GM19023 (cell line): ENCODE results near the gene MKLN1.
"Not testable (repeated sequence)": the region's sequence is repeated elsewhere in the genome, so short reads cannot be mapped to it uniquely, and the experiment has no call there.

ENCODE experiments used
- ATAC-seq: cut with Tn5 transposase; IDR thresholded peaks from one replicate; pipeline ENCODE4 v1.9.1; 2021; ENCODE audit warnings: mild to moderate bottlenecking, moderate library complexity; ENCODE audit not compliant: unreplicated experiment

The MKLN1 gene

GRCh38 chr7:131513245-131514061, 185.8 kb downstream of the MKLN1 start:
- ATAC-seq = peak; percentile 82

- not testable (repeated sequence) for ATAC-seq
These were observed 187.8 kb downstream of the MKLN1 start for GRCh38 chr7:131515471-131515870.

- no peak for ATAC-seq
These were observed 189.7 kb downstream of the MKLN1 start for GRCh38 chr7:131517218-131517923.

- no peak for ATAC-seq
These were observed 190.9 kb downstream of the MKLN1 start for GRCh38 chr7:131518626-131519025.

GRCh38 chr7:131521651-131522163, 194.0 kb downstream of the MKLN1 start:
- ATAC-seq = no peak

- no peak for ATAC-seq
These were observed 194.8 kb downstream of the MKLN1 start for GRCh38 chr7:131522325-131522930.

GRCh38 chr7:131524115-131524514, 196.4 kb downstream of the MKLN1 start:
- no peak for ATAC-seq

- no peak for ATAC-seq
These were observed 197.0 kb downstream of the MKLN1 start for GRCh38 chr7:131524703-131525102.

- no peak for ATAC-seq
These were observed 198.1 kb downstream of the MKLN1 start for GRCh38 chr7:131525820-131526219.

GRCh38 chr7:131527456-131527855, 199.8 kb downstream of the MKLN1 start:
- no peak for ATAC-seq

GRCh38 chr7:131529179-131529578, 201.5 kb downstream of the MKLN1 start:
- ATAC-seq = no peak

- no peak for ATAC-seq
These were observed 201.9 kb downstream of the MKLN1 start for GRCh38 chr7:131529617-131530016.

GRCh38 chr7:131530137-131530536, 202.5 kb downstream of the MKLN1 start:
- ATAC-seq = no peak

GRCh38 chr7:131532570-131533091, 205.0 kb downstream of the MKLN1 start:
- ATAC-seq = no peak

- no peak for ATAC-seq
These were observed 205.5 kb downstream of the MKLN1 start for GRCh38 chr7:131533151-131533559.

- no peak for ATAC-seq
These were observed 206.2 kb downstream of the MKLN1 start for GRCh38 chr7:131533566-131534561.

GRCh38 chr7:131536361-131536849, 208.7 kb downstream of the MKLN1 start:
- no peak for ATAC-seq

- ATAC-seq = no peak
These were observed 209.9 kb downstream of the MKLN1 start for GRCh38 chr7:131537571-131537978.

- no peak for ATAC-seq
These were observed 210.6 kb downstream of the MKLN1 start for GRCh38 chr7:131538071-131538812.
